ENCODE measurements around the gene SLC9A7. TPM values are rescaled to one million over a fixed set of nuclear protein-coding genes. Genes with fewer than 3 reads are reported as not detected.

The SLC9A7 gene
- total and polyA plus RNA-seq, 2 donors from 2014 or later: 2.4 to 16.1 TPM

DNA sequence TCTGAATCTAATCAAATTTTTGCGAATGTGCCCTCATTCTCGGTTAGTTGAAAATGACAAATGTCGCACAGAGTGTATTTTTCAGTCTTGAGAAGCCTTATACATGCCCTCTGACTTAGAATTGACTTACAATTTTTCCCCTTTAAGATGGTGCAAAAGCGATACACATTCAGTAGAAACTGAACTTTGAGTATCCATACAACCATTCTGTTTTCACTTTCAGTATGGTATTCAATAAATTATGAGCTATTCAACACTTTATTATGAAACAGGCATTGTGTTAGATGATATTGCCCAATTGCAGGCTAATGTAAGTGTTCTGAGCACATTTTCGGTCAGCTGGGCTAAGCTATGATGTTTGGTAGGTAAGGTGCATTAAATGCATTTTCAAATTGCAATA is 43.4 kb downstream of the SLC9A7 start:
- FAIRE-seq: no peak
- no peak overlapping the region for H3K27ac ChIP-seq (ENCODE audit: low read depth in 2 of 2, low read length in 2 of 2)

GRCh38 chrX:46713672-46714490 is 45.0 kb downstream of the SLC9A7 start:
- Histone ChIP-seq H3K27me3 (ENCODE audit: control insufficient read depth, insufficient read depth, low read length) (no peaks in the 10 kb centered on the region), H3K36me3 (ENCODE audit: control insufficient read depth in 2 of 3, insufficient read depth in 3 of 3, low read length in 3 of 3) (no peaks in the 10 kb centered on the region), H3K27ac (ENCODE audit: low read depth in 2 of 2, low read length in 2 of 2) (no peak overlapping the region), H3K9me3 (ENCODE audit: control insufficient read depth in 2 of 3, insufficient read depth in 1 of 3, low read length in 3 of 3) (no peaks in the 10 kb centered on the region), H3K9ac (ENCODE audit: low read length in 3 of 3) (no peak overlapping the region), H3K4me3 (ENCODE audit: low read length in 3 of 3) (no peak overlapping the region), H3K4me1 (ENCODE audit: control insufficient read depth in 2 of 3, insufficient read depth in 2 of 3, low read depth in 1 of 3, low read length in 3 of 3) (no peaks in the 10 kb centered on the region)
- no peak for FAIRE-seq
- DNase-seq: no peak
- intact Hi-C loops (cut with DNase I): no loop called here
- TF ChIP-seq, protein P1, sequence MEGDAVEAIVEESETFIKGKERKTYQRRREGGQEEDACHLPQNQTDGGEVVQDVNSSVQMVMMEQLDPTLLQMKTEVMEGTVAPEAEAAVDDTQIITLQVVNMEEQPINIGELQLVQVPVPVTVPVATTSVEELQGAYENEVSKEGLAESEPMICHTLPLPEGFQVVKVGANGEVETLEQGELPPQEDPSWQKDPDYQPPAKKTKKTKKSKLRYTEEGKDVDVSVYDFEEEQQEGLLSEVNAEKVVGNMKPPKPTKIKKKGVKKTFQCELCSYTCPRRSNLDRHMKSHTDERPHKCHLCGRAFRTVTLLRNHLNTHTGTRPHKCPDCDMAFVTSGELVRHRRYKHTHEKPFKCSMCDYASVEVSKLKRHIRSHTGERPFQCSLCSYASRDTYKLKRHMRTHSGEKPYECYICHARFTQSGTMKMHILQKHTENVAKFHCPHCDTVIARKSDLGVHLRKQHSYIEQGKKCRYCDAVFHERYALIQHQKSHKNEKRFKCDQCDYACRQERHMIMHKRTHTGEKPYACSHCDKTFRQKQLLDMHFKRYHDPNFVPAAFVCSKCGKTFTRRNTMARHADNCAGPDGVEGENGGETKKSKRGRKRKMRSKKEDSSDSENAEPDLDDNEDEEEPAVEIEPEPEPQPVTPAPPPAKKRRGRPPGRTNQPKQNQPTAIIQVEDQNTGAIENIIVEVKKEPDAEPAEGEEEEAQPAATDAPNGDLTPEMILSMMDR (IDR thresholded peaks at IDR 0.05; ENCODE audit: borderline replicate concordance, extremely low read depth, insufficient read depth): no peak

More for the DNA sequence above, 43.4 kb downstream of the SLC9A7 start:
- TF ChIP-seq, protein P1 (IDR thresholded peaks at IDR 0.05; ENCODE audit: borderline replicate concordance, extremely low read depth, insufficient read depth): no peak
- Histone ChIP-seq H3K4me1 (ENCODE audit: control insufficient read depth in 2 of 3, insufficient read depth in 2 of 3, low read depth in 1 of 3, low read length in 3 of 3) (no peaks in the 10 kb centered on the region), H3K27me3 (ENCODE audit: control insufficient read depth, insufficient read depth, low read length) (no peaks in the 10 kb centered on the region), H3K36me3 (ENCODE audit: control insufficient read depth in 2 of 3, insufficient read depth in 3 of 3, low read length in 3 of 3) (no peaks in the 10 kb centered on the region), H3K9me3 (ENCODE audit: control insufficient read depth in 2 of 3, insufficient read depth in 1 of 3, low read length in 3 of 3) (no peaks in the 10 kb centered on the region), H3K4me3 (ENCODE audit: low read length in 3 of 3) (no peak overlapping the region), H3K9ac (ENCODE audit: low read length in 3 of 3) (no peak overlapping the region)
- no peak for DNase-seq
- intact Hi-C loops (cut with DNase I): no loop called here

GRCh38 chrX:46712764-46713163 is 46.2 kb downstream of the SLC9A7 start:
- DNase-seq (no peak), FAIRE-seq (no peak)
- Histone ChIP-seq H3K4me1 (ENCODE audit: control insufficient read depth in 2 of 3, insufficient read depth in 2 of 3, low read depth in 1 of 3, low read length in 3 of 3) (no peaks in the 10 kb centered on the region), H3K9me3 (ENCODE audit: control insufficient read depth in 2 of 3, insufficient read depth in 1 of 3, low read length in 3 of 3) (no peaks in the 10 kb centered on the region), H3K27me3 (ENCODE audit: control insufficient read depth, insufficient read depth, low read length) (no peaks in the 10 kb centered on the region), H3K4me3 (ENCODE audit: low read length in 3 of 3) (no peak overlapping the region), H3K27ac (ENCODE audit: low read depth in 2 of 2, low read length in 2 of 2) (no peak overlapping the region), H3K36me3 (ENCODE audit: control insufficient read depth in 2 of 3, insufficient read depth in 3 of 3, low read length in 3 of 3) (no peaks in the 10 kb centered on the region), H3K9ac (ENCODE audit: low read length in 3 of 3) (no peak overlapping the region)
- intact Hi-C loops (cut with DNase I): no loop called here
- TF ChIP-seq, protein P1 (IDR thresholded peaks at IDR 0.05; ENCODE audit: borderline replicate concordance, extremely low read depth, insufficient read depth): no peak
